HG03558 (cell line): Measurements from ENCODE around the gene PTPN9.
"Not testable (repeated sequence)": the region's sequence is repeated elsewhere in the genome, so short reads cannot be mapped to it uniquely, and the experiment has no call there.

Experiments used
- ATAC-seq: cut with Tn5 transposase; IDR thresholded peaks from one replicate; pipeline ENCODE4 v1.9.1; 2021; ENCODE audit warnings: moderate number of reproducible peaks; ENCODE audit not compliant: unreplicated experiment; ENCODE audit errors: extremely low read depth

The PTPN9 gene

GRCh38 chr15:75584121-75584520, 5.0 kb upstream of the PTPN9 start:
- ATAC-seq = no peak

- ATAC-seq = no peak
These were observed 4.6 kb upstream of the PTPN9 start for GRCh38 chr15:75583701-75584100.

- ATAC-seq = not testable (repeated sequence)
These were observed 3.8 kb upstream of the PTPN9 start for GRCh38 chr15:75582943-75583342.

- no peak for ATAC-seq
These were observed 755 bp downstream of the PTPN9 start for GRCh38 chr15:75578173-75578947.

- no peak for ATAC-seq
These were observed 1.5 kb downstream of the PTPN9 start for GRCh38 chr15:75577401-75578172.

- ATAC-seq = no peak
These were observed 5.3 kb downstream of the PTPN9 start for GRCh38 chr15:75573648-75574384.

- ATAC-seq = no peak
These were observed 8.8 kb downstream of the PTPN9 start for GRCh38 chr15:75570126-75570845.

GRCh38 chr15:75565062-75565970, 13.8 kb downstream of the PTPN9 start:
- no peak for ATAC-seq

- ATAC-seq = no peak
These were observed 17.2 kb downstream of the PTPN9 start for GRCh38 chr15:75561888-75562287.

GRCh38 chr15:75559360-75559759, 19.8 kb downstream of the PTPN9 start:
- not testable (repeated sequence) for ATAC-seq

GRCh38 chr15:75558955-75559354, 20.2 kb downstream of the PTPN9 start:
- ATAC-seq = not testable (repeated sequence)

GRCh38 chr15:75554717-75555116, 24.4 kb downstream of the PTPN9 start:
- no peak for ATAC-seq

- no peak for ATAC-seq
These were observed 25.5 kb downstream of the PTPN9 start for GRCh38 chr15:75553659-75554058.

GRCh38 chr15:75551091-75551490, 28.0 kb downstream of the PTPN9 start:
- no peak for ATAC-seq

- ATAC-seq = no peak
These were observed 34.1 kb downstream of the PTPN9 start for GRCh38 chr15:75545064-75545463.

- no peak for ATAC-seq
These were observed 34.8 kb downstream of the PTPN9 start for GRCh38 chr15:75544359-75544758.

- not testable (repeated sequence) for ATAC-seq
These were observed 36.1 kb downstream of the PTPN9 start for GRCh38 chr15:75542949-75543545.

GRCh38 chr15:75542386-75542797, 36.7 kb downstream of the PTPN9 start:
- ATAC-seq = no peak

GRCh38 chr15:75538376-75538775, 40.7 kb downstream of the PTPN9 start:
- ATAC-seq = no peak
